PC-9 (cell line): ENCODE data around the gene RPS19BP1.

ENCODE experiments used
- CTCF ChIP-seq: fragments of 200-600 bp; sonication (generic); conservative IDR thresholded peaks from 2 replicates; pipeline ENCODE4 v1.6.1; 2017; ENCODE audit warnings: mixed run types, antibody characterized with exemption, mild to moderate bottlenecking, moderate library complexity
- EZH2 ChIP-seq: fragments of 200-600 bp; sonication (generic); IDR thresholded peaks from 2 replicates; pipeline ENCODE4 v1.8.0; 2017; ENCODE audit warnings: antibody characterized with exemption, low read depth

GRCh38 chr22:39502109-39502788 lies 30.3 kb downstream of the RPS19BP1 start, which contains the start of gene MIEF1:
- TF ChIP-seq CTCF (no peak), EZH2 (no peak)
